Sigmoid colon (tissue), 4 donors: ENCODE data around the gene WNK1.

ENCODE experiments used
- CTCF ChIP-seq, 4 experiments: fragments of 450-650 bp in 3 of 4; fragments of 200-600 bp in 1 of 4; IDR thresholded peaks; one replicate each; pipeline ENCODE4 v1.5.1; 2016 to 2019; ENCODE audit warnings: antibody characterized with exemption in 4 of 4, mild to moderate bottlenecking in 3 of 4, moderate library complexity in 2 of 4
- POLR2AphosphoS5 ChIP-seq, 4 donors: sonication (generic); formaldehyde crosslinking; IDR thresholded peaks; one replicate each; pipeline ENCODE4 v1.6.1; 2017; ENCODE audit warnings: antibody characterized with exemption in 4 of 4

DNA sequence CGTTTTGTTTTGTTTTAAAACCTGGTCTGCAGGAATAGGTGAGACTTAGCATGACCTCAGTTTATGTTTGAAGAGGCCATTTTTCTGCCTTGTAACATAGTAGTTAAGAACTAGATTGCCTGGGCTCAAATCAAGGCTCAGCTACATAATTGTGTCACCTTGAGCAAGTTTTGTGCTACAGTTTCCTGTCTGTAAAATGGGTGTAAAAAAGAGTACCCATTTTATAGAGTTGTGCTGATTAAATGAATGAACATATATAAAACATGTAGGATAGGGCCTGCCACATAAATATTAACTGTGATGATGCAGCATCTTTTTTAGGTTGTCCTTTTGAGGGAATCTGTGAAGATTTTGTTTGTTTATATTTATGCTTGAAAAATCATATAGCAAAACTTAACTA is 7.2 kb downstream of the WNK1 start:
- TF ChIP-seq CTCF (IDR thresholded peaks at IDR 0.05), result no peak
- no peak for TF ChIP-seq POLR2AphosphoS5 (IDR thresholded peaks at IDR 0.05)
